ENCODE results near the gene PA2G4.
A peak's percentile ranks its signal among the peaks of the same experiment; 100 is the strongest.

The PA2G4 gene

GRCh38 chr12:56080556-56081138 is 23.7 kb upstream of the PA2G4 start:
- Histone ChIP-seq H3K9ac (ENCODE audit: low read depth, low read length) (peak overlapping the region; percentile 68), H3K9me3 (ENCODE audit: control insufficient read depth, insufficient read depth, low read length) (no peaks in the 10 kb centered on the region), H3K36me3 (ENCODE audit: control insufficient read depth, insufficient read depth, low read length) (peaks cover 18% of the 10 kb centered on the region), H3K4me1 (ENCODE audit: control insufficient read depth, insufficient read depth, low read length) (peaks cover 18% of the 10 kb centered on the region), H3K27ac (ENCODE audit: low read depth, low read length) (peak overlapping the region; percentile 94), H3K4me3 (ENCODE audit: low read depth, low read length) (peak overlapping the region; percentile 74), H3K27me3 (ENCODE audit: control insufficient read depth, insufficient read depth, low read length) (no peaks in the 10 kb centered on the region)

DNA sequence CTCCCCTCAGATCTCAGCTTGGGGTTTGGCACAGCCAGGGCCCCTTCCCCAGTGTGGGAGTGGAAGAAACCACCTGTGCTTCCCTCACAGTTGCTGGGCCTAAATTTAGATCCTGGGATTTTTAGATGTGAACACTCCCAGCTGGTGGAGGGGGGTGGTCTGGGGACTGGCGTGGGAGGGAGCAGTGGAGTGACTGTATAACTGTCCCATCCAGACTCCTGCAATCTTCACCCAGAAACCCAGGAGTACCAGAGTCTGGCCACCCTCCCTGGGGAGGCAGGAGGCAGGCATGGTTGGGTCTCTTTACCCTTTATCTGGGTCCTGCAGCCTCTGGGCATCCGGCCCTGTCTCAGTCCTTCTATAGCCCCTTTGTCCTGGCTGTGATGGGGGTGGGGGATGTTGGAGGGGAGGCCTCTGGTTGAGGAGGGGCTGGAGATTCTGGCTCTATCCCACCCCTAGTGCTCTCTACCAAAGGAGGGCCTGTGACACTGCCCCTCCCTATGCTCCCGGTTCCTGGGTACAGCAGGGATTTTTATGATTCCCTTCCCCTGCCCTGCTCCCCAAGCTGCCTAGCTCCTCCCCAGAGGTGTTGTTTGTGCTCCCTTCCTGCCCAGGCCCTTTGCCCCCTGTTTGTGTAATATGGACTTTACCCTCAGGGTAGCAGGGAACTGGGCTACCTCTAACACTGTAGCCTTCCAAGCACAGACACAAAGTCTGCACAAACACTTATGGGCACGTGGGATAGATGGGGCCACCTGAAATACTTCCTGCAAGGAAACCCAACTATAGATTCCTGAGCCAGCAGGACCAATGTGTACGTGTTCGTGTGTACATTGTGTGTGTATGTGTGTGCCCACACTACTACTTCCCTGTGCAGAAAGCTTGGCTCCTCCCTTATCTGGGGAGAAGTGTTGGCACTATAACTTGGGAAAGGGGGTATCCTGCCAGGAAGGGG is 22.7 kb upstream of the PA2G4 start:
- H3K9ac ChIP-seq (ENCODE audit: low read depth, low read length) = no peak overlapping the region
- H3K4me1 ChIP-seq (ENCODE audit: control insufficient read depth, insufficient read depth, low read length) = peaks cover 18% of the 10 kb centered on the region
- H3K36me3 ChIP-seq (ENCODE audit: control insufficient read depth, insufficient read depth, low read length) = peaks cover 26% of the 10 kb centered on the region
- H3K4me3 ChIP-seq (ENCODE audit: low read depth, low read length) = peak overlapping the region; percentile 74
- no peaks in the 10 kb centered on the region for H3K27me3 ChIP-seq (ENCODE audit: control insufficient read depth, insufficient read depth, low read length)
- no peaks in the 10 kb centered on the region for H3K9me3 ChIP-seq (ENCODE audit: control insufficient read depth, insufficient read depth, low read length)
- peak overlapping the region; percentile 94 for H3K27ac ChIP-seq (ENCODE audit: low read depth, low read length)

- Histone ChIP-seq H3K27ac (ENCODE audit: low read depth, low read length) (no peak overlapping the region), H3K4me3 (ENCODE audit: low read depth, low read length) (no peak overlapping the region), H3K9ac (ENCODE audit: low read depth, low read length) (no peak overlapping the region), H3K36me3 (ENCODE audit: control insufficient read depth, insufficient read depth, low read length) (peaks cover 33% of the 10 kb centered on the region), H3K9me3 (ENCODE audit: control insufficient read depth, insufficient read depth, low read length) (no peaks in the 10 kb centered on the region), H3K4me1 (ENCODE audit: control insufficient read depth, insufficient read depth, low read length) (peaks cover 18% of the 10 kb centered on the region), H3K27me3 (ENCODE audit: control insufficient read depth, insufficient read depth, low read length) (no peaks in the 10 kb centered on the region)
These were observed 22.0 kb upstream of the PA2G4 start for GRCh38 chr12:56082382-56082781.

DNA sequence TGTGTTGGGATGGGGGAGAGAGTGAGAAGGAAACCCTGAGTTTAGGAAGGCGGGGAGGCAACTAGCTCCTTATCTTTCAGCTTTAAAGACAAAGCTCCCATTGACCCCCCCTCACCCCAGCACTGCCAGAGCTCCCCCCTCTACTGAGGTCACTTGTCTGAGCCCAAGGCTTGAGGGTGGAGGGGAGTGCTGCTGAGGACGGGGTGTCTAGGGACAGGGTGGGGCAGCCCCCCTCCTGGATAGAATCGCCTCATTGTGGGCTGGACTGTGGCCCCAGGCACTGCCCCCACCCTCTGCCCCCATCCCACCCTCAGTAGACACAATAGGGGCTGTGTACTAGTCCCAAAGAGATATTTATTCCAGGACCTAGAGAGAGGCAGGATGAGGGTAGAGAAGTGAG is 21.4 kb upstream of the PA2G4 start:
- no peaks in the 10 kb centered on the region for H3K9me3 ChIP-seq (ENCODE audit: control insufficient read depth, insufficient read depth, low read length)
- peaks cover 18% of the 10 kb centered on the region for H3K4me1 ChIP-seq (ENCODE audit: control insufficient read depth, insufficient read depth, low read length)
- no peak overlapping the region for H3K27ac ChIP-seq (ENCODE audit: low read depth, low read length)
- H3K4me3 ChIP-seq (ENCODE audit: low read depth, low read length) = no peak overlapping the region
- H3K27me3 ChIP-seq (ENCODE audit: control insufficient read depth, insufficient read depth, low read length) = no peaks in the 10 kb centered on the region
- H3K36me3 ChIP-seq (ENCODE audit: control insufficient read depth, insufficient read depth, low read length) = peaks cover 38% of the 10 kb centered on the region
- no peak overlapping the region for H3K9ac ChIP-seq (ENCODE audit: low read depth, low read length)

GRCh38 chr12:56084958-56085543 is 19.3 kb upstream of the PA2G4 start:
- no peaks in the 10 kb centered on the region for H3K9me3 ChIP-seq (ENCODE audit: control insufficient read depth, insufficient read depth, low read length)
- peaks cover 13% of the 10 kb centered on the region for H3K4me1 ChIP-seq (ENCODE audit: control insufficient read depth, insufficient read depth, low read length)
- no peak overlapping the region for H3K9ac ChIP-seq (ENCODE audit: low read depth, low read length)
- H3K27ac ChIP-seq (ENCODE audit: low read depth, low read length) = no peak overlapping the region
- H3K27me3 ChIP-seq (ENCODE audit: control insufficient read depth, insufficient read depth, low read length) = no peaks in the 10 kb centered on the region
- H3K4me3 ChIP-seq (ENCODE audit: low read depth, low read length) = no peak overlapping the region
- H3K36me3 ChIP-seq (ENCODE audit: control insufficient read depth, insufficient read depth, low read length) = peaks cover 59% of the 10 kb centered on the region

- H3K27me3 ChIP-seq (ENCODE audit: control insufficient read depth, insufficient read depth, low read length) = no peaks in the 10 kb centered on the region
- peaks cover 66% of the 10 kb centered on the region for H3K36me3 ChIP-seq (ENCODE audit: control insufficient read depth, insufficient read depth, low read length)
- H3K4me1 ChIP-seq (ENCODE audit: control insufficient read depth, insufficient read depth, low read length) = peaks cover 9% of the 10 kb centered on the region
- no peak overlapping the region for H3K4me3 ChIP-seq (ENCODE audit: low read depth, low read length)
- H3K9ac ChIP-seq (ENCODE audit: low read depth, low read length) = no peak overlapping the region
- H3K9me3 ChIP-seq (ENCODE audit: control insufficient read depth, insufficient read depth, low read length) = no peaks in the 10 kb centered on the region
- no peak overlapping the region for H3K27ac ChIP-seq (ENCODE audit: low read depth, low read length)
These were observed 18.3 kb upstream of the PA2G4 start for GRCh38 chr12:56086096-56086495.

DNA sequence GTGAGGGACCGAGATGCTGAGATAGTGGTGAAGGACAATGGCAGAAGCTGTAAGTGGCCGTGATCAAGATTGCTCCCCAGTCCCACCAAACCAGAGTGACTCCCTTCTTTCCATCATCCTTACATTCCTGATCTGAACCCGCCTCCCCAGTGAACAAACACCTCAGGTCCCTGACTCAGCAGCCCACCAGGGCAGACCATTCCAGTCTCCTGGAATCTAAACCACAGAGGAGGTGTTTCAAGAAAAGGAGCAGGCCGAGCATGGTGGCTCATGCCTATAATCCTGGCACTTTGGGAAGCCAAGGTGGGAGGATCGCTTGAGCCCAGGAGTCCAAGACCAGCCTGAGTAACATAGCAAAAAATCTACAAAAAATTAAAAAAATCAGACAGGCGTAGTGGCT is 17.8 kb upstream of the PA2G4 start:
- Histone ChIP-seq H3K27ac (ENCODE audit: low read depth, low read length) (no peak overlapping the region), H3K4me1 (ENCODE audit: control insufficient read depth, insufficient read depth, low read length) (peaks cover 5% of the 10 kb centered on the region; the same call in 1 of the 2 replicates)

GRCh38 chr12:56087220-56087619 is 17.1 kb upstream of the PA2G4 start:
- Histone ChIP-seq H3K36me3 (ENCODE audit: control insufficient read depth, insufficient read depth, low read length) (peaks cover 73% of the 10 kb centered on the region), H3K9me3 (ENCODE audit: control insufficient read depth, insufficient read depth, low read length) (no peaks in the 10 kb centered on the region), H3K27me3 (ENCODE audit: control insufficient read depth, insufficient read depth, low read length) (no peaks in the 10 kb centered on the region), H3K27ac (ENCODE audit: low read depth, low read length) (no peak overlapping the region), H3K4me1 (ENCODE audit: control insufficient read depth, insufficient read depth, low read length) (no peaks in the 10 kb centered on the region; the same call in 1 of the 2 replicates), H3K9ac (ENCODE audit: low read depth, low read length) (no peak overlapping the region), H3K4me3 (ENCODE audit: low read depth, low read length) (no peak overlapping the region)

More for the DNA sequence above, 17.8 kb upstream of the PA2G4 start:
- H3K4me3 ChIP-seq (ENCODE audit: low read depth, low read length) = no peak overlapping the region
- H3K27me3 ChIP-seq (ENCODE audit: control insufficient read depth, insufficient read depth, low read length) = no peaks in the 10 kb centered on the region
- H3K9ac ChIP-seq (ENCODE audit: low read depth, low read length) = no peak overlapping the region
- peaks cover 70% of the 10 kb centered on the region for H3K36me3 ChIP-seq (ENCODE audit: control insufficient read depth, insufficient read depth, low read length)
- no peaks in the 10 kb centered on the region for H3K9me3 ChIP-seq (ENCODE audit: control insufficient read depth, insufficient read depth, low read length)

- Histone ChIP-seq H3K27ac (ENCODE audit: low read depth, low read length) (no peak overlapping the region), H3K9me3 (ENCODE audit: control insufficient read depth, insufficient read depth, low read length) (no peaks in the 10 kb centered on the region), H3K36me3 (ENCODE audit: control insufficient read depth, insufficient read depth, low read length) (peaks cover 92% of the 10 kb centered on the region), H3K9ac (ENCODE audit: low read depth, low read length) (no peak overlapping the region), H3K4me3 (ENCODE audit: low read depth, low read length) (no peak overlapping the region), H3K4me1 (ENCODE audit: control insufficient read depth, insufficient read depth, low read length) (no peaks in the 10 kb centered on the region), H3K27me3 (ENCODE audit: control insufficient read depth, insufficient read depth, low read length) (no peaks in the 10 kb centered on the region)
These were observed 6.6 kb upstream of the PA2G4 start for GRCh38 chr12:56097738-56098137.

- Histone ChIP-seq H3K27ac (ENCODE audit: low read depth, low read length) (no peak overlapping the region), H3K9me3 (ENCODE audit: control insufficient read depth, insufficient read depth, low read length) (no peaks in the 10 kb centered on the region), H3K9ac (ENCODE audit: low read depth, low read length) (no peak overlapping the region), H3K36me3 (ENCODE audit: control insufficient read depth, insufficient read depth, low read length) (peaks cover 87% of the 10 kb centered on the region), H3K27me3 (ENCODE audit: control insufficient read depth, insufficient read depth, low read length) (no peaks in the 10 kb centered on the region), H3K4me3 (ENCODE audit: low read depth, low read length) (no peak overlapping the region), H3K4me1 (ENCODE audit: control insufficient read depth, insufficient read depth, low read length) (no peaks in the 10 kb centered on the region)
These were observed 5.8 kb upstream of the PA2G4 start for GRCh38 chr12:56098592-56098991.

- Histone ChIP-seq H3K36me3 (ENCODE audit: control insufficient read depth, insufficient read depth, low read length) (peaks cover 75% of the 10 kb centered on the region), H3K9ac (ENCODE audit: low read depth, low read length) (no peak overlapping the region), H3K27ac (ENCODE audit: low read depth, low read length) (no peak overlapping the region), H3K27me3 (ENCODE audit: control insufficient read depth, insufficient read depth, low read length) (no peaks in the 10 kb centered on the region), H3K9me3 (ENCODE audit: control insufficient read depth, insufficient read depth, low read length) (no peaks in the 10 kb centered on the region), H3K4me1 (ENCODE audit: control insufficient read depth, insufficient read depth, low read length) (no peaks in the 10 kb centered on the region), H3K4me3 (ENCODE audit: low read depth, low read length) (no peak overlapping the region)
These were observed 4.6 kb upstream of the PA2G4 start for GRCh38 chr12:56099787-56100186.

Data from HUES48 (cell line).